Measurements from ENCODE around the gene NCCRP1. TPM values are rescaled to one million over a fixed set of nuclear protein-coding genes. Genes with fewer than 3 reads are reported as not detected.

The NCCRP1 gene
- total and polyA plus RNA-seq, 4 donors, result 0.38 TPM; not detected in 3

DNA sequence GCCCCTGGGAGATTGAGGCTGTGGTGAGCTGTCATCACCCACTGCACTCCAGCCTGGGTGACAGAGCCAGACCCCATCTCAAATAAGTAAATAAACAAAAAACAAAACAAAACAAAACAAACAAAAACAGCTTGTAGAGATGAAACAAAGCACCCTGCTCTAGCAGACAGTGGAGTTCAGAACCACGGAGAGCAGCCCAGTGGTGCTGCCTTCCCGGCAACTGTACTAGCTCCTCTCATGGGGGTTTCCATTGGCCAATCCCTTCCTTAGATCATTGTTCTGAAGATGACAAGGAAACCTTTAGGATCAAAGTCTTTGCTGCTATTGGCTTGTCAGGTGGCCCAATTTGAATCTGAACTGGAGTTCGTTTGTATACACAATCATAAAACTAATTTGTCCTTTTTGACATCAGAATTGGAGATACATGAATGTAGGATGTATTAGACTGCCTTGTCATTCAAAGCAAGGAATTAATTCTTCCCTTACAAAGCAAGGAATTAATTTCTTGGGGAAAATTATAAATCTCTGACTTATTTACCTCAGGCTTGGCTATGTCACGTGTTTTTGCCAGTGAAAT, 27.0 kb downstream of the NCCRP1 start:
- DNase-seq (no peak), ATAC-seq (ENCODE audit: low FRiP score) (no peak)
- Histone ChIP-seq H3K36me3 (ENCODE audit: control insufficient read depth in 1 of 2, insufficient read depth in 2 of 2, low read length in 1 of 2) (no peaks in the 10 kb centered on the region), H3K4me1 (ENCODE audit: control insufficient read depth in 1 of 2, insufficient read depth in 2 of 2, low read length in 2 of 2) (no peaks in the 10 kb centered on the region), H3K4me3 (ENCODE audit: low read length in 2 of 2) (no peak overlapping the region), H3K27me3 (ENCODE audit: control insufficient read depth in 1 of 2, insufficient read depth in 2 of 2, low read length in 1 of 2) (no peaks in the 10 kb centered on the region), H3K9me3 (ENCODE audit: control insufficient read depth, low read length) (no peaks in the 10 kb centered on the region), H3K27ac (ENCODE audit: low read depth in 1 of 2, low read length in 2 of 2) (no peak overlapping the region)
- intact Hi-C loops (cut with DNase I), result no loop called here
- WGBS, 2 donors, result 19 to 21% methylated on average over 4 of the region's 4 CpGs

DNA sequence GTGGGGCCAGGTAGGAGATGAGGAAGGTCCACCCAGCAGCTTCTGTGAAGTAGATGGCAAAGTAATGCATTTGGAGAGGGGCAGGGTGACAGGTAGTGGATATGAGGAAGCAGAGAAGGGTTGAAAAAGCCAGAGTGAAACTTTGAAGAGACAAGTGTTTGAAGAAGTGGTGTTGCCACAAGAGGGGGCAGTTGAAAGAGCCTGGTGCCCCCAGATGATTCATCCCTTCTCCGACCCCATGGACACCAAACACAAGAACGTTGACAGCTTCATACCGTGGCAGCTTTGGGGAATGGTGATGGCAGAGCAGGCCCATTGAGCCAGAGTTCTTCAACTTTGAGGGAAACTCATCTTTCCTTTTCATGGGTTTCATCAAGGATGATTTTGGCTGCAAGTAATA, 28.1 kb downstream of the NCCRP1 start:
- Histone ChIP-seq H3K27me3 (ENCODE audit: control insufficient read depth in 1 of 2, insufficient read depth in 2 of 2, low read length in 1 of 2) (no peaks in the 10 kb centered on the region), H3K36me3 (ENCODE audit: control insufficient read depth in 1 of 2, insufficient read depth in 2 of 2, low read length in 1 of 2) (no peaks in the 10 kb centered on the region), H3K4me3 (ENCODE audit: low read length in 2 of 2) (no peak overlapping the region), H3K27ac (ENCODE audit: low read depth in 1 of 2, low read length in 2 of 2) (no peak overlapping the region), H3K4me1 (ENCODE audit: control insufficient read depth in 1 of 2, insufficient read depth in 2 of 2, low read length in 2 of 2) (no peaks in the 10 kb centered on the region), H3K9me3 (ENCODE audit: control insufficient read depth, low read length) (no peaks in the 10 kb centered on the region)
- intact Hi-C loops (cut with DNase I), result no loop called here
- ATAC-seq (ENCODE audit: low FRiP score), result no peak
- 31 to 34% methylated on average over 3 of the region's 3 CpGs for WGBS, 2 donors
- DNase-seq, result no peak

DNA sequence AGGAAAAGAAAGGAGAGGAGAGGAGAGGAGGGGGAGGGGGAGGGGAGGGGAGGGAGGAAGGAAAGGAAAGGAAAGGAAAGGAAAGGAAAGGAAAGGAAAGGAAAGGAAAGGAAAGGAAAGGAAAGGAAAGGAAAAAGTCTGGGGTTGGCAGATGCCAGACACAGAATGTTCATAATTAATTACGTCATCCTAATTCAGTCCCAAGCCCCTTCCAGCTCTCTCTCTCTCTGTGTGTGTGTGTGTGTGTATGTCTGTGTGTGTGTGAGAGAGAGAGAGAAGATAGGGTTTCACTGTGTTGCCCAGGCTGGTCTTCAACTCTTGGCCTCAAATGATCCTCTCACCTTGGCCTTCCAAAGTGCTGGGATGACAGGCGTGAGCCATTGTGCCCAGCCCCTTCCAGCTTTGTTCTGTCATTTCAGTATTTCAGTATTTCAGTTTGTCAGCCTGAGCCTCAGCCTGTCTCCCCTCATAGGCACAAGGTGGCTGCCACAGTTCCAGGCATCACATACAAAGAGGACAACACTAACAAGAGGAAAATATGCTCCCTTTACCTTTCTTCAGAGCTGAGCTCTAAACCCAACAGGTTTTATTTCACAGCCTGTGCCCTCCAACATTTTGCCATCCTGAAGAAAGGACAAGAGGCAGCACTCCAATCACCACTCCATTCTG, 33.5 kb downstream of the NCCRP1 start:
- H3K9me3 ChIP-seq (ENCODE audit: control insufficient read depth, low read length), result peaks cover 5% of the 10 kb centered on the region
- H3K4me3 ChIP-seq (ENCODE audit: low read length in 2 of 2), result no peak overlapping the region
- no peaks in the 10 kb centered on the region for H3K27me3 ChIP-seq (ENCODE audit: control insufficient read depth in 1 of 2, insufficient read depth in 2 of 2, low read length in 1 of 2)
- no peaks in the 10 kb centered on the region for H3K4me1 ChIP-seq (ENCODE audit: control insufficient read depth in 1 of 2, insufficient read depth in 2 of 2, low read length in 2 of 2)
- no peaks in the 10 kb centered on the region for H3K36me3 ChIP-seq (ENCODE audit: control insufficient read depth in 1 of 2, insufficient read depth in 2 of 2, low read length in 1 of 2)
- ATAC-seq (ENCODE audit: low FRiP score) (no peak), DNase-seq (no peak)
- intact Hi-C loops (cut with DNase I), result no loop called here
- 78% methylated on average over 2 of the region's 2 CpGs for WGBS, 2 donors
- H3K27ac ChIP-seq (ENCODE audit: low read depth in 1 of 2, low read length in 2 of 2), result no peak overlapping the region

DNA sequence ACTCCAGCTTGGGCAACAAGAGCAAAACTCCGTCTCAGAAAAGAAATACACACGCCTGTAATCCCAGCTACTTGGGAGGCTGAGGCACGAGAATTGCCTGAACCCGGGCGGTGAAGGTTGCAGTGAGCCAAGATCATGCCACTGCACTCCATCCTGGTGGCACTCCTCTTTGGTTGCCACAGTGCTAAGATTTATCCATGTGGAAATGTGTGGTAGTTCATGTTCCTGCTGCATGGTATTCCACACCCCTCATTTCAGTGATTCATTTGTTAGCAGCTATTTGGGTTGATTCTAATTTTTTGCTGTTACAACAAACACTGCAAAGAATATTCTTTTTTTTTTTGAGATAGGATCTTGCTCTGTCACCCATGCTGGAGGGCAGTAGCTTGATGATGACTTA, 35.9 kb downstream of the NCCRP1 start:
- Histone ChIP-seq H3K27me3 (ENCODE audit: control insufficient read depth in 1 of 2, insufficient read depth in 2 of 2, low read length in 1 of 2) (no peaks in the 10 kb centered on the region), H3K36me3 (ENCODE audit: control insufficient read depth in 1 of 2, insufficient read depth in 2 of 2, low read length in 1 of 2) (no peaks in the 10 kb centered on the region), H3K27ac (ENCODE audit: low read depth in 1 of 2, low read length in 2 of 2) (no peak overlapping the region), H3K9me3 (ENCODE audit: control insufficient read depth, low read length) (peaks cover 5% of the 10 kb centered on the region), H3K4me1 (ENCODE audit: control insufficient read depth in 1 of 2, insufficient read depth in 2 of 2, low read length in 2 of 2) (no peaks in the 10 kb centered on the region), H3K4me3 (ENCODE audit: low read length in 2 of 2) (no peak overlapping the region)
- intact Hi-C loops (cut with DNase I), result no loop called here
- no peak for ATAC-seq (ENCODE audit: low FRiP score)
- no peak for DNase-seq
- WGBS, 2 donors, result 78 to 83% methylated on average over 5 of the region's 5 CpGs

DNA sequence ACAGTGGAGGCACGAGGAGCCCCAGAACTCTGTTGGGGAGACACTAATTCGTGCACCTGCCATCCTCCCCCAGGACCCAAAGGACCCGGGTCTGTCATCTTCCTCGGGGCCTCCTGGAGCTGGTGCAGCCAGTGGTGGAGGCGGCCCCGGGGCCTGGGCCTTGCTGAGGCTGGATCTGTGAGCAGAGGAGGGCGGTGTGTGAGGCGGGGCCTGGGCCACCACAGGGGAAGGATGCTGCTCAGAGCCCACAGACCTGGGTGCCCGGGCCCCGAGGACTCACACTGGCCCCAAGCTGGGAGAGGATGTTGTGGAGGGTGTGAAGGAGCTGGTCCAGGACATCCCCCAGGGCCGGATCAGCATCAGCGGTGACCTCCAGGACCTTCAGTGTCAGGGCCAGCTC, 39.8 kb downstream of the NCCRP1 start:
- H3K4me1 ChIP-seq (ENCODE audit: control insufficient read depth in 1 of 2, insufficient read depth in 2 of 2, low read length in 2 of 2), result no peaks in the 10 kb centered on the region
- DNase-seq, result no peak
- no peaks in the 10 kb centered on the region for H3K27me3 ChIP-seq (ENCODE audit: control insufficient read depth in 1 of 2, insufficient read depth in 2 of 2, low read length in 1 of 2)
- no peak overlapping the region for H3K4me3 ChIP-seq (ENCODE audit: low read length in 2 of 2)
- 77 to 83% methylated on average over 12 of the region's 12 CpGs for WGBS, 2 donors
- intact Hi-C loops (cut with DNase I), result no loop called here
- no peaks in the 10 kb centered on the region for H3K36me3 ChIP-seq (ENCODE audit: control insufficient read depth in 1 of 2, insufficient read depth in 2 of 2, low read length in 1 of 2)
- H3K27ac ChIP-seq (ENCODE audit: low read depth in 1 of 2, low read length in 2 of 2), result no peak overlapping the region
- H3K9me3 ChIP-seq (ENCODE audit: control insufficient read depth, low read length), result no peaks in the 10 kb centered on the region
- ATAC-seq (ENCODE audit: low FRiP score), result no peak

DNA sequence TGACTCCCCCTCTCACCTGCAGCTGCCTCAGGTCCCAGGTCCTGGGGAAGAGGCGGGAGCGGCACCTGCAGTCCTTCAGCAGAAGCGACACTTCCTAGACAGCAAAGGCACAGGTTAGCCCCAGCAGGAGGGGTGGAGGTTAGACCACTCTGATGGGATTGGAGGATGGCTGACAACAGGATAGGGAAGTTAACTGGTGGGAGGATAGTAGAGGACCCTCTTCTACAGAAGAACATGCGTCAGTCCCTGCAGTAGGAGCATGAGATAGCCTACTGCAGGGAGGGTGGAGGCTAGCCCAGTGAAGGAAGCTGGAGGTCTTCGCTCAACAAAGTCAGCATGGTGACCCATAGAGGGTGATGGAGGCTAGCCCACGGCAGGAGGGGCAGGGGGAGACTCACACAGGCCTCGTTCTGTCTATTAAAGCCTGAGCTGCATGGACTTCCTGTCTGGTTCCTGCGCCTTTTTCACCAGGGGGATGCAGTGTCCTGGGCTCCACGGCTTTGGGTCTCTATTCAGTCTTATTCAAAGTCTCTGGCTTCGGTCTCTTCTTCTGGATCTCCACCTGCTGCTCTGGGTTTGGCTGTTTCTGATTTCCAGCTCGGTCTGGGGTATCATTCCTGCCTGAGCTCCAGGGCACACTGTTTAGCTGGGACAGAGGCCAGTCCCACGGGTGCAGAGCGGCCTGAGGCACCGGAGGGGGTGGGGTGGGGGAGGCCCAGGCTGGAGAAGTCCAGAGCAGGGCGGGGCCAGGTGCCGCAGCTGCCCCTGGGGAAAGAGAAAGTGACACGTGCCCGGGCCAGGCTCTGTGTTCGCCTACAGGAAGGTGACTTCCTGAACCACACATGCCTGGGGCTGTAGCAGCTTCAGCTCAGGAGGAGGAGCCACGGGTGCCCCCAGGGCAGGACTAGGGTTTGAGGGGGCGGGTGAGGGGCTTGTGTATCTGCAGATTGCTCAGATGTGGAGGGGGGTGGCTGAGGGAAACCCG, 40.7 kb downstream of the NCCRP1 start:
- no peaks in the 10 kb centered on the region for H3K4me1 ChIP-seq (ENCODE audit: control insufficient read depth in 1 of 2, insufficient read depth in 2 of 2, low read length in 2 of 2)
- ATAC-seq (ENCODE audit: low FRiP score) (no peak), DNase-seq (no peak)
- WGBS, 2 donors, result 35 to 38% methylated on average over 22 of the region's 22 CpGs
- no peak overlapping the region for H3K27ac ChIP-seq (ENCODE audit: low read depth in 1 of 2, low read length in 2 of 2)
- no peaks in the 10 kb centered on the region for H3K36me3 ChIP-seq (ENCODE audit: control insufficient read depth in 1 of 2, insufficient read depth in 2 of 2, low read length in 1 of 2)
- H3K27me3 ChIP-seq (ENCODE audit: control insufficient read depth in 1 of 2, insufficient read depth in 2 of 2, low read length in 1 of 2), result no peaks in the 10 kb centered on the region
- intact Hi-C loops (cut with DNase I), result no loop called here
- H3K9me3 ChIP-seq (ENCODE audit: control insufficient read depth, low read length), result no peaks in the 10 kb centered on the region
- H3K4me3 ChIP-seq (ENCODE audit: low read length in 2 of 2), result no peak overlapping the region

DNA sequence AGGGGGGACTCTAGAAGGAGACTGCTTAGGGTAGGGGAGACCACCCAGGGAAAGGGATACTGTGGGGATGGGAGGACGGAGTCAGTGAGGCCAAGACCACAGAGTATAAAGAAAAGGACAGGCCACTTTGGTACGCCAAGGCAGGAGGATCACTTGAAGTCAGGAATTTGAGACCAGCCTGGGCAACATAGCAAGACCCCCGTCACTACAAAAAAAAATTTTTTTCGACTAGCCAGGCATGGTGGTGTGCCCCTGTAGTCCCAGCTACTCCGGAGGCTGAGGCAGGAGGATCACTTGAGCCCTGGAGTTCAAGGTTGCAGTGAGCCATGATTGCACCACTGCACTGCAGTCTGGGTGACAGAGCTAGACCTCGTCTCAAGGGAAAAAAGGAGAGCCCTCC, 41.4 kb downstream of the NCCRP1 start:
- H3K9me3 ChIP-seq (ENCODE audit: control insufficient read depth, low read length), result no peaks in the 10 kb centered on the region
- H3K4me3 ChIP-seq (ENCODE audit: low read length in 2 of 2), result no peak overlapping the region
- 85 to 87% methylated on average over 6 of the region's 6 CpGs for WGBS, 2 donors
- H3K27ac ChIP-seq (ENCODE audit: low read depth in 1 of 2, low read length in 2 of 2), result no peak overlapping the region
- H3K4me1 ChIP-seq (ENCODE audit: control insufficient read depth in 1 of 2, insufficient read depth in 2 of 2, low read length in 2 of 2), result no peaks in the 10 kb centered on the region
- no peak for DNase-seq
- no peak for ATAC-seq (ENCODE audit: low FRiP score)
- H3K36me3 ChIP-seq (ENCODE audit: control insufficient read depth in 1 of 2, insufficient read depth in 2 of 2, low read length in 1 of 2), result no peaks in the 10 kb centered on the region
- intact Hi-C loops (cut with DNase I), result no loop called here
- no peaks in the 10 kb centered on the region for H3K27me3 ChIP-seq (ENCODE audit: control insufficient read depth in 1 of 2, insufficient read depth in 2 of 2, low read length in 1 of 2)

DNA sequence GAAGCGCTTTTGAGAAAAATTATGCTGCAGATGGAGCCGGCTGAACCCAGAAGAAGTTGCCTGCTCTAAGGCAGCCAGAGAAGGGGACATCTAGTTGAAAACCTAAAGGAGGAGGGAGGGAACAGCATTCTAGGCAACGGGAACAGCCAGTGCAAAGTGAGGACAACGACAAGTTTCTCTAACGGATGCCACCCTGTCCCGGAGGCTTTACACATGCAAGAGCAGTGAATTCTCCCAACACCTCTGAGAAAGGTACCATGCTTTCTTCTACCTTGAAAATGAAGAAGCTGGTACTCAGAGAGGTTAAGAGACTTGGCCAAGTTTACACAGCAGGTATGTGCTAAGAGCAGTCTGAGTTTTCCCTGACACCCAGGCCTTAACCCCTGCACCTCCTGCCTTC, 42.2 kb downstream of the NCCRP1 start:
- H3K36me3 ChIP-seq (ENCODE audit: control insufficient read depth in 1 of 2, insufficient read depth in 2 of 2, low read length in 1 of 2), result no peaks in the 10 kb centered on the region
- no peak overlapping the region for H3K4me3 ChIP-seq (ENCODE audit: low read length in 2 of 2)
- intact Hi-C loops (cut with DNase I), result no loop called here
- DNase-seq (no peak), ATAC-seq (ENCODE audit: low FRiP score) (no peak)
- 82 to 87% methylated on average over 6 of the region's 6 CpGs for WGBS, 2 donors
- H3K9me3 ChIP-seq (ENCODE audit: control insufficient read depth, low read length), result no peaks in the 10 kb centered on the region
- H3K27me3 ChIP-seq (ENCODE audit: control insufficient read depth in 1 of 2, insufficient read depth in 2 of 2, low read length in 1 of 2), result no peaks in the 10 kb centered on the region
- no peaks in the 10 kb centered on the region for H3K4me1 ChIP-seq (ENCODE audit: control insufficient read depth in 1 of 2, insufficient read depth in 2 of 2, low read length in 2 of 2)
- H3K27ac ChIP-seq (ENCODE audit: low read depth in 1 of 2, low read length in 2 of 2), result no peak overlapping the region

Measured in aorta (tissue), 5 donors.